ENCODE data around the gene DPH3. TPM values are rescaled to one million over a fixed set of nuclear protein-coding genes. Genes with fewer than 3 reads are reported as not detected.

Gene DPH3
- total RNA-seq, 1 donor from 2014 or later, result 61.5 TPM

GRCh38 chr3:16262174-16262573 is 2.6 kb downstream of the DPH3 start:
- Mint-ChIP-seq H3K36me3 (ENCODE audit: low read depth, unreplicated experiment) (peaks cover 6% of the 10 kb centered on the region), H3K4me3 (ENCODE audit: unreplicated experiment) (no peak overlapping the region), H3K9me3 (ENCODE audit: unreplicated experiment) (no peaks in the 10 kb centered on the region), H3K27me3 (ENCODE audit: low read depth, unreplicated experiment) (no peaks in the 10 kb centered on the region), H3K27ac (ENCODE audit: unreplicated experiment) (no peak overlapping the region), H3K4me1 (ENCODE audit: low read depth, unreplicated experiment) (peaks cover 7% of the 10 kb centered on the region)
- H3K4me3 ChIP-seq (ENCODE audit: insufficient read depth, low read depth, low read length), result no peak overlapping the region
- H2AFZ ChIP-seq (ENCODE audit: low read depth, low read length), result no peak overlapping the region
- H3K27ac ChIP-seq (ENCODE audit: low read depth, low read length), result no peak overlapping the region
- no peak for TF ChIP-seq CTCF (IDR thresholded peaks at IDR 0.05; ENCODE audit: insufficient read depth, low read depth, low read length)
- TF ChIP-seq EZH2 (IDR thresholded peaks at IDR 0.05; ENCODE audit: insufficient read depth, low read length), result no peak
- no peaks in the 10 kb centered on the region for H3K9me3 ChIP-seq (ENCODE audit: insufficient read depth, low read depth, low read length)
- H3K79me2 ChIP-seq (ENCODE audit: insufficient read depth, low read length), result peaks cover 60% of the 10 kb centered on the region
- H3K4me2 ChIP-seq (ENCODE audit: low read length), result no peak overlapping the region
- H3K27me3 ChIP-seq (ENCODE audit: insufficient read depth, low read length), result no peaks in the 10 kb centered on the region
- peaks cover 23% of the 10 kb centered on the region for H4K20me1 ChIP-seq (ENCODE audit: insufficient read depth, low read length)
- H3K36me3 ChIP-seq (ENCODE audit: insufficient read depth, low read length), result peaks cover 13% of the 10 kb centered on the region
- no peak for DNase-seq (ENCODE audit: low read depth)
- peaks cover 5% of the 10 kb centered on the region for H3K4me1 ChIP-seq (ENCODE audit: insufficient read depth, low read length)
- no peak for FAIRE-seq
- no peak overlapping the region for H3K9ac ChIP-seq (ENCODE audit: low read length)

DNA sequence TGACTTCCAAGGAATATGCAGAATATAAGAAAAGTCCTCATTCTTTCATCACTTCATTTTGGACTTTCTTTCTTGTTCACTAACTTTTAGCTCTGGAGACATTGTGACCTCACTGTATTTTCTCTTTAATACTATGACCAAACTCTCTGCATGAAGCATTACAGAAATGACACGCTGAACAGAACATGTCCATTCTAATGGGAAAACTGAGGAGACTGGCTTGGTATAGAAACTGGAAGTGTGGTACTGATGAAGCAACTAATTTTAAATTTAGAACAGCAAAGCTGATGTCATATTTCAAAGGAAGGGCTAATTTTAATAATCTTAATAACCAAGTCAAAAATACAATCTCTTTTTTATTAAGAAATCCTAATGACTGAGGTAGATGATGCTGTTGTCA is 4.7 kb downstream of the DPH3 start:
- Histone ChIP-seq H3K79me2 (ENCODE audit: insufficient read depth, low read length) (peaks cover 39% of the 10 kb centered on the region), H2AFZ (ENCODE audit: low read depth, low read length) (no peak overlapping the region), H4K20me1 (ENCODE audit: insufficient read depth, low read length) (peaks cover 23% of the 10 kb centered on the region), H3K9ac (ENCODE audit: low read length) (no peak overlapping the region), H3K9me3 (ENCODE audit: insufficient read depth, low read depth, low read length) (no peaks in the 10 kb centered on the region), H3K36me3 (ENCODE audit: insufficient read depth, low read length) (peaks cover 13% of the 10 kb centered on the region), H3K4me3 (ENCODE audit: insufficient read depth, low read depth, low read length) (no peak overlapping the region), H3K4me2 (ENCODE audit: low read length) (no peak overlapping the region), H3K27ac (ENCODE audit: low read depth, low read length) (no peak overlapping the region), H3K27me3 (ENCODE audit: insufficient read depth, low read length) (no peaks in the 10 kb centered on the region), H3K4me1 (ENCODE audit: insufficient read depth, low read length) (no peaks in the 10 kb centered on the region)
- TF ChIP-seq CTCF (IDR thresholded peaks at IDR 0.05; ENCODE audit: insufficient read depth, low read depth, low read length) (no peak), EZH2 (IDR thresholded peaks at IDR 0.05; ENCODE audit: insufficient read depth, low read length) (no peak)
- Mint-ChIP-seq H3K27me3 (ENCODE audit: low read depth, unreplicated experiment) (no peaks in the 10 kb centered on the region), H3K4me3 (ENCODE audit: unreplicated experiment) (no peak overlapping the region), H3K36me3 (ENCODE audit: low read depth, unreplicated experiment) (peaks cover 7% of the 10 kb centered on the region), H3K9me3 (ENCODE audit: unreplicated experiment) (no peaks in the 10 kb centered on the region), H3K4me1 (ENCODE audit: low read depth, unreplicated experiment) (no peaks in the 10 kb centered on the region), H3K27ac (ENCODE audit: unreplicated experiment) (no peak overlapping the region)
- DNase-seq (ENCODE audit: low read depth) (no peak), FAIRE-seq (no peak)

DNA sequence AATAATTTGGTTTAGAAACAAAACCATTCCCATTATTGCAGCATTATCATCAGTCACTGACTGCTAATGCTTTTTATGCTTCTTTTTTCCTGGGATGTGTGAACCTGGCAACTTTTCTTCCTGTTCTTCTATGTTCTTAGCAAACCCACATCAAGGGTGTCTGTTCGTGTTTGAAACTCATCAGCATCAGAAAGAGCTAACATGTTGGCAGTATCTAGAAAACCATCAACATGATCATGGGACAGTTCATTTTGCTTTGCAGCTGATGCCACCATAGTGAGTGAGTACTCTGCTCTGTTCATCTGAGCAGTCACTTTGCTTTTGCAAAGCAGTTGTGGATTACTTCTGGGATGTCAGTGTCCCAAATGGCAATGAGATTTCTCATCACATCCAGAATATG is 5.9 kb downstream of the DPH3 start:
- Histone ChIP-seq H3K79me2 (ENCODE audit: insufficient read depth, low read length) (peaks cover 31% of the 10 kb centered on the region), H3K27ac (ENCODE audit: low read depth, low read length) (no peak overlapping the region), H3K4me2 (ENCODE audit: low read length) (no peak overlapping the region), H3K4me3 (ENCODE audit: insufficient read depth, low read depth, low read length) (no peak overlapping the region), H3K36me3 (ENCODE audit: insufficient read depth, low read length) (peaks cover 13% of the 10 kb centered on the region), H3K4me1 (ENCODE audit: insufficient read depth, low read length) (no peaks in the 10 kb centered on the region), H3K9me3 (ENCODE audit: insufficient read depth, low read depth, low read length) (no peaks in the 10 kb centered on the region), H4K20me1 (ENCODE audit: insufficient read depth, low read length) (peaks cover 23% of the 10 kb centered on the region), H3K27me3 (ENCODE audit: insufficient read depth, low read length) (no peaks in the 10 kb centered on the region), H2AFZ (ENCODE audit: low read depth, low read length) (no peak overlapping the region), H3K9ac (ENCODE audit: low read length) (no peak overlapping the region)
- no peak for DNase-seq (ENCODE audit: low read depth)
- Mint-ChIP-seq H3K4me1 (ENCODE audit: low read depth, unreplicated experiment) (no peaks in the 10 kb centered on the region), H3K27ac (ENCODE audit: unreplicated experiment) (no peak overlapping the region), H3K36me3 (ENCODE audit: low read depth, unreplicated experiment) (peaks cover 7% of the 10 kb centered on the region), H3K27me3 (ENCODE audit: low read depth, unreplicated experiment) (no peaks in the 10 kb centered on the region), H3K9me3 (ENCODE audit: unreplicated experiment) (no peaks in the 10 kb centered on the region), H3K4me3 (ENCODE audit: unreplicated experiment) (no peak overlapping the region)
- FAIRE-seq, result no peak
- TF ChIP-seq CTCF (IDR thresholded peaks at IDR 0.05; ENCODE audit: insufficient read depth, low read depth, low read length) (no peak), EZH2 (IDR thresholded peaks at IDR 0.05; ENCODE audit: insufficient read depth, low read length) (no peak)
